Endodermal cell (in vitro differentiated cells): Measurements from ENCODE around the gene GPER1. TPM values are rescaled to one million over a fixed set of nuclear protein-coding genes. Genes with fewer than 3 reads are reported as not detected.

ENCODE experiments used
- DNase-seq: peaks from one replicate; pipeline ENCODE4 v3.0.0-alpha.2; 2017
- H3K27ac ChIP-seq: 2 replicates; pipeline ENCODE4 v1.5.1; 2013; ENCODE audit warnings: mild to moderate bottlenecking, low read depth, low read length, moderate library complexity
- H3K27me3 ChIP-seq: 2 replicates; pipeline ENCODE4 v1.6.1; 2013; ENCODE audit warnings: mild to moderate bottlenecking, low read length, moderate library complexity; ENCODE audit not compliant: insufficient read depth, control insufficient read depth, poor library complexity, severe bottlenecking
- H3K36me3 ChIP-seq: 2 replicates; pipeline ENCODE4 v1.7.0; 2013; ENCODE audit warnings: mild to moderate bottlenecking, low read length, moderate library complexity; ENCODE audit not compliant: control insufficient read depth, insufficient read depth
- H3K4me1 ChIP-seq: one replicate; pipeline ENCODE4 v1.7.0; 2013; ENCODE audit warnings: low read length; ENCODE audit not compliant: control insufficient read depth, insufficient read depth
- H3K4me3 ChIP-seq: 2 replicates; pipeline ENCODE4 v1.5.1; 2013; ENCODE audit warnings: mild to moderate bottlenecking, low read length, moderate library complexity
- H3K9ac ChIP-seq: 2 replicates; pipeline ENCODE4 v1.6.1; 2013; ENCODE audit warnings: mild to moderate bottlenecking, low read length, moderate library complexity; ENCODE audit not compliant: poor library complexity, severe bottlenecking; ENCODE audit errors: extremely low read depth
- H3K9me3 ChIP-seq: 2 replicates; pipeline ENCODE4 v1.6.1; 2013; ENCODE audit warnings: mild to moderate bottlenecking, low read length, moderate library complexity; ENCODE audit not compliant: control insufficient read depth
- H3K27ac Mint-ChIP-seq: 2 replicates; pipeline ENCODE4 v1.8.0; 2020; ENCODE audit warnings: mixed read lengths
- H3K27me3 Mint-ChIP-seq: 2 replicates; pipeline ENCODE4 v1.8.0; 2021; ENCODE audit warnings: mild to moderate bottlenecking, mixed read lengths; ENCODE audit not compliant: insufficient read depth
- H3K36me3 Mint-ChIP-seq: 2 replicates; pipeline ENCODE4 v1.8.0; 2020; ENCODE audit warnings: low read depth, mixed read lengths
- H3K4me1 Mint-ChIP-seq: 2 replicates; pipeline ENCODE4 v1.8.0; 2020; ENCODE audit warnings: mixed read lengths
- H3K4me3 Mint-ChIP-seq: 2 replicates; pipeline ENCODE4 v1.8.0; 2020; ENCODE audit warnings: mild to moderate bottlenecking, moderate library complexity, mixed read lengths
- H3K9me3 Mint-ChIP-seq: 2 replicates; pipeline ENCODE4 v1.8.0; 2020; ENCODE audit warnings: mild to moderate bottlenecking, mixed read lengths
- CTCF ChIP-seq: fragments of 200-600 bp; sonication (generic); conservative IDR thresholded peaks from 2 replicates; pipeline ENCODE4 v1.5.0; 2021; ENCODE audit warnings: antibody characterized with exemption, mild to moderate bottlenecking
- whole genome bisulfite sequencing, 2 experiments: methylation state at CpG; one replicate each; pipeline versions ENCODE4 v1.1.5 to v1.1.7; 2013; ENCODE audit warnings: missing lambda C conversion rate in 2 of 2, mixed read lengths in 1 of 2; ENCODE audit not compliant: insufficient coverage in 1 of 2, insufficient read length in 1 of 2; 5-methylcytosine and 5-hydroxymethylcytosine counted together
- total RNA-seq, 2 donors: library from RNA; stranded (reverse); fragmentation: NEBNext Ultra II Directional in 1 of 2; extraction: Animal tissue kit (Norgen Biotek cat#: 25700) in 1 of 2; gene quantifications; 2 replicates in 1 of 2; 3 replicates in 1 of 2; pipeline ENCODE4 v1.2.1, GENCODE V29; 2021

The GPER1 gene
- total RNA-seq, 2 donors from 2014 or later, result 0.35 to 0.51 TPM

GRCh38 chr7:1092806-1093501, 5.0 kb downstream of the GPER1 start:
- Histone ChIP-seq H3K27me3 (no peaks in the 10 kb centered on the region), H3K36me3 (peaks cover under 1% of the 10 kb centered on the region), H3K27ac (no peak overlapping the region), H3K9ac (no peak overlapping the region), H3K4me3 (no peak overlapping the region), H3K9me3 (no peaks in the 10 kb centered on the region), H3K4me1 (peaks cover 3% of the 10 kb centered on the region)
- Mint-ChIP-seq H3K4me3 (no peak overlapping the region), H3K27me3 (no peaks in the 10 kb centered on the region), H3K36me3 (peaks cover 9% of the 10 kb centered on the region), H3K27ac (peak overlapping the region; percentile 58), H3K4me1 (peaks cover 11% of the 10 kb centered on the region), H3K9me3 (peaks cover under 1% of the 10 kb centered on the region)
- no peak for TF ChIP-seq CTCF
- WGBS, 2 experiments, result 94 to 95% methylated on average over 38 to 40 of the region's 40 CpGs
- no peak for DNase-seq

DNA sequence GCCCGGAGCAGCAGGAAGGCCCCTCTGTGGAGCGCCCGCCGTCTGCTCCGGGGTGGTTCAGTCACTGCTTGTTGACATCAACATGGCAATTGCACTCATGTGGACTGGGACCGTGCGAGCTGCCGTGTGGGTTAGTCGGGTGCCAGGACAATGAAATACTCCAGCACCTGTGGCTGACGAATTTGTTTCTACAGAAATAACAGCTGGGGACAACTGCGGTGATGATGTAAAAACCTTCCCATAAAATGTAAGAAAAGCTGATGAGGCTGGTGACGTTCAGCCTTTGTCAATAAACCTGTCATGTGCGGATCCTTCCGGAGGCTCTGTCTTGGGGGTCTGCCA, 5.6 kb downstream of the GPER1 start:
- no peak overlapping the region for H3K27ac ChIP-seq
- 92 to 97% methylated on average over 11 to 14 of the region's 14 CpGs for WGBS, 2 experiments
- no peaks in the 10 kb centered on the region for H3K27me3 ChIP-seq
- Mint-ChIP-seq H3K4me1 (peaks cover 6% of the 10 kb centered on the region), H3K4me3 (no peak overlapping the region), H3K27me3 (no peaks in the 10 kb centered on the region), H3K36me3 (peaks cover 14% of the 10 kb centered on the region), H3K9me3 (peaks cover 2% of the 10 kb centered on the region), H3K27ac (peak overlapping the region; percentile 55)
- H3K9ac ChIP-seq, result no peak overlapping the region
- H3K4me3 ChIP-seq, result no peak overlapping the region
- peaks cover 3% of the 10 kb centered on the region for H3K4me1 ChIP-seq
- no peak for TF ChIP-seq CTCF
- DNase-seq, result no peak
- H3K9me3 ChIP-seq, result no peaks in the 10 kb centered on the region
- H3K36me3 ChIP-seq, result peaks cover 6% of the 10 kb centered on the region

DNA sequence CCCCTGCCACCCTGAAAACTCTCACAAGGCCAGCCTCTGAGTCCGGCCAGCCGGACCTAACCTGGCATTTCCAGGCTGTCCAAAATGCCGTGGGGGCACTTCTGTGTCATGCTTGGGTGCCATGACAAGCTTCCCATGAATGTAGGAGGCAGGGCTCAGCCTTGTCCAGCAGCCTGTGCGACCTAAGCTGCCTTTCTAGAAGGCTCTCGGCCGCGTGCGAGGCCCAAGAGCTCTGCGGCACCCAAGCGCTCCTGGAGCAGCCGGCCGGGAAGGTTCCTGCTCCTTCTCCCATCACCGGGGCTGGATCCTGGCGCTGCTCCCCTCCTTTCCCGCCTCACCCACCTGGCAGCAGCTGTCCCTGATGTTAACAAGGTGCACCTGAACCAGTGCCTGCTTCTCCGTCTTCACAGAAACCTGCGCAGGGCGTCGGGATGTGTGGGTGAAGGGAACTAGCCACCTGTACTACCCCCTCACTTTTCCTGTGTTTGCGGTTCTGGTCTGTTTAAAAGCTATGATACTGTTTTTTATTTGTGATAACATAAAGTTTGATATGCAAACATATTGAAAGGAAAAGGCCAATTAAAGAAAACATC, 6.1 kb downstream of the GPER1 start:
- no peak for DNase-seq
- Histone ChIP-seq H3K9me3 (no peaks in the 10 kb centered on the region), H3K4me3 (no peak overlapping the region), H3K27ac (no peak overlapping the region), H3K36me3 (peaks cover 10% of the 10 kb centered on the region), H3K4me1 (peaks cover 3% of the 10 kb centered on the region), H3K27me3 (no peaks in the 10 kb centered on the region), H3K9ac (no peak overlapping the region)
- Mint-ChIP-seq H3K27ac (peak overlapping the region; percentile 52), H3K9me3 (peaks cover 2% of the 10 kb centered on the region), H3K36me3 (peaks cover 17% of the 10 kb centered on the region), H3K27me3 (no peaks in the 10 kb centered on the region), H3K4me3 (no peak overlapping the region), H3K4me1 (peaks cover under 1% of the 10 kb centered on the region)
- no peak for TF ChIP-seq CTCF
- WGBS, 2 experiments, result 91 to 94% methylated on average over 12 to 20 of the region's 20 CpGs
